PC-9 (cell line): ENCODE data around the gene EXOSC6.

Source experiments
- CTCF ChIP-seq: fragments of 200-600 bp; sonication (generic); conservative IDR thresholded peaks from 2 replicates; pipeline ENCODE4 v1.6.1; 2017; ENCODE audit warnings: mixed run types, antibody characterized with exemption, mild to moderate bottlenecking, moderate library complexity
- EZH2 ChIP-seq: fragments of 200-600 bp; sonication (generic); IDR thresholded peaks from 2 replicates; pipeline ENCODE4 v1.8.0; 2017; ENCODE audit warnings: antibody characterized with exemption, low read depth

- TF ChIP-seq CTCF (no peak), EZH2 (no peak)
Measured at GRCh38 chr16:70301121-70301520, 49.4 kb upstream of the EXOSC6 start.
